Measurements from ENCODE around the gene ABI3BP.
A peak's percentile ranks its signal among the peaks of the same experiment; 100 is the strongest.

Gene ABI3BP

DNA sequence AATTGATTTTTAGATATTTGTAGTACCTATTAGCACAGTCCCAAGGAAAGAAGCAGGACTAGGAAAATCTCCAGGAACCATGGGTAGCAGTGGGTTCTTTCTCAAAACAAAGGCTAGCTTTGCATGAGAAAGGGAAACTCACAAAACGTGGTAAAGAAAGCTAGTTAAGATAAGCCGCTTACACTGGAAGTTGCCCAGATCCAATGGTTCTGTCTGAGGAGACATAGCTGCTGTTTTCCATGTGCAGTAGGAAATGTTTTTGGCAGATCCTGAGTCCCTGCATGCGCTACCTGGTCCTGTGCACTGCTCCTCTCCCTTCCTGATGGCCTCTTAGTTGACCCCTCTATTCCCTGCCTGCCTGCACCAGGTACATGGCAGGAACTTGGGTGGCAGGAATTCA is 223.5 kb downstream of the ABI3BP start:
- DNase-seq (ENCODE audit: low read depth): no peak

DNA sequence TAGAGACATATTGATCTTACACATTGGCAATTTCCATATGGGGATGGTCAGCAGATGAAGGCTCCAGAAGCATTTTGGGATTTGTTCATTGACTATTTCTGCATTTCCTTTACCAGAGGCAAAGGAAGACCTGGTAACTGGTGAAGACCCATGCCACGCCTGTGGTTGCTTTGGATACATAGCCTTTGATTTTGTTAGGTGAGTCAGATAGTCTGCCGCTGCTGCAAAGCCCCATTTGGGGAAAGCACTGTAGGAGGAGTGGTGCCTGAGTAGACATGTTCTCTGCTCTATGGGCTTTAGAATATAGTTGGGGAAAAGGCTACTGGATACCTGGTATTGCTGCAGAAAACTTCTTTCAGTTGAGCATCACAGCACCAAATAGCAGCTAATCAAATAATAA is 227.2 kb downstream of the ABI3BP start:
- DNase-seq (ENCODE audit: low read depth): no peak

DNA sequence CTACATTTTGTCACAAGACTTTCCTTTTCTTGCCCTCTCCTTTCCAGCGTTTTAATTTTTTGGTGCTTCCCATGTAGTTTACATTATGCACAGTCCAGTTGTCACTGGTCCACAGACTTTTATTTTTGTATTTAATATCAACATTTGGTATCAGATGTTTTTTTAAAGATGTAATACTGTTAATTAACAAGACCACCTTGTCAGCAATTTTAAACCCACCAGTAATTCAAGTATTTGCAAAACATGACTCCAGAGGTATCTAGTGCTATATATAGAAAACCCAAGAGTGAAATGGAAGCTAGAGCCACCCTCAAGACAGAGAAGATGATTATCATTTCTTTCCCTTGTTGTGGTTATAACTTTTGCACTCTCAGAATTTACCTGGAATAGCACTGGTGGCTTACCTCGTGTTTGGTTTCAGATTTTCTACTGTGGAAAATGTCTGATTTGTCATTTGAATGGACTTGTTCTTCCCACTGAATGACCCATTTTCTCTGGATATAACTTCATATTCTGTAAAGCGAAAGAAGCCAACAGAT is 227.7 kb downstream of the ABI3BP start:
- no peak for DNase-seq (ENCODE audit: low read depth)

DNA sequence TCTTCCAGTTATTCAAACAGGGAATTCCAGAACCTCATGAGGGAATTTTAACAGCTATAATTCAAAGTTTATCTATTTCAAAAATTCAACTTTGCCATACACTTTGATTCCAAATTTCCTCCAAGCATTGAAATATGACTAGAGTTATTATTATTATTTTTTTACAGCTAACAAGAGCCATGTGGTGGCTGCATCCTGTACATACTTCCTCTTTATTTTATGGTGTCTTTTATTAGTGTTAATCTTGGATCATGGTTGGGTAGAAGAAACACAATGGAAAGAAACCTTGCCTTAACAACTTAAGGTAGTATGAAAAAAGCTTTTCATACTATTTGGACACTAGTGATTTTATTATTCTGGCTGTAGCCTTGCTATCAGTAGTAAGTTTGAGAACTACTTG is 231.3 kb downstream of the ABI3BP start:
- DNase-seq (ENCODE audit: low read depth): no peak

DNA sequence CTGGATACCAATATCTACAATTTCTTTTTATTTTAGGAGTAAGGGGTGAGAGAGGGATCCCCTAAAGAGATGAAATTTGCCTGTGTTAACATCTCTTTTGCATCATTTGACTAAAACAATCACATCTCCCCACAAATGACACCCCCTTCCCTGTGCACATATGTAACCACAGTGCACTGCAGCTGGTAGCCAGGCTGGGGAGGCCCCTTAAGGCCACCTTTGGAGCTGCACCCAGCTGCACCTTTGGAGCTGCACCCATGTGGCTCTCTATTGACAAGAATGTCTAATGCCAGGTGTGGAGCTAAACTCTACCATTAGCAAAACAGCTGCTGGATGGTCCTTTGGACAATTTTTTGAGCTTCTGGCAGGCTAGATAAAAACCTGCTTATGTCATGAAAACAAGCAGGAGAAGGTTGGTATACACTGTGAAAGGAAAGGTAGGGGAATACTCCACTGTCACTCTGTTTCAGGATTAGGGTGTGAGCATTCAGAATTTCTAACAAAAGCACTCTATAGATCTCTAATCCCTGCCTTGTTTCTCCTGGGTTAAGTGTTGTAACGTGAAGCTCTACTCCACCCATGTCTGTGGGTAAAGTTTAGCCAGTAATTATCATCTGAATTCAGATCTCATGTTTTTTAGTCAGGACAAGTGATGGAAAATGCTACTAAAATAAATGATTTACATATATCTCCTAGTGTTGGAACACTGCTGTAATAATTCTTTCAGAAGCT is 231.8 kb downstream of the ABI3BP start:
- DNase-seq (ENCODE audit: low read depth): no peak

DNA sequence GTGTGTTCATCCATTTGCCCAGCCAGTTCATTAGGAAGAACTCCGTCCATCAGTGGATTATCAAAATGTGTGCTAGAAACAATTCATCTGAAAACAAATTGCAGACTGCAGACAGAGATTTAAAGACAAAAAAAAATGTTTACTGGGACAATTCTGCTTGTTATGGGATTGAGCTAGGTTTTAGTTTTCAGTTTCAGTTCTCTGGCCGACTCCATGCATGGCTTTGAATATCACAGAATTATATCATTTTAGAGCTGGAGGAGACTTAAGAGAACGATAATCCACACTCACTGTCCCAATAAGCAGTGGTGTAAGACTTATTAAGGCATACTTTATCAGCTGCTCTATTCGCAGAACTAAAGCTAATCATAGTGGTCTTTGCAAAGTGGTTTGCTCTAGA is 232.8 kb downstream of the ABI3BP start:
- no peak for DNase-seq (ENCODE audit: low read depth)

DNA sequence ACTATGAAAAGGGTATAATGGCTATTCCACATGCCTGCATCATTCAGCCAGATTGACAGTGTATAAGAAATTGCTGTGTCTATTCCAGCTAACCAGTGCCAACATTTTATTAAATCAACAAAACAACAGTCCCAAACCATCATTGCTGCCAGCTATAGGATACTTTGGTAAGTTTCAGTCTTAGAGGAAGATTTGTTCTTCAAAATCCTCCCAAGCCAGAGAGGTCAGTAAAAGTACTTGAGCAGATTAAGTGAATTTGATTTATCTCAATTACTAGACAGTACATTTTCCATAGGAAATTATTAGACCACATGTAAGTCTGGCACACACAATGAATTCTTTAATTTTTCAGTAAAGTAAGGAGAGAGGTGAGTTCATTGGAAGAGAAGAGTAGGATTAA is 233.3 kb downstream of the ABI3BP start:
- DNase-seq (ENCODE audit: low read depth): no peak

DNA sequence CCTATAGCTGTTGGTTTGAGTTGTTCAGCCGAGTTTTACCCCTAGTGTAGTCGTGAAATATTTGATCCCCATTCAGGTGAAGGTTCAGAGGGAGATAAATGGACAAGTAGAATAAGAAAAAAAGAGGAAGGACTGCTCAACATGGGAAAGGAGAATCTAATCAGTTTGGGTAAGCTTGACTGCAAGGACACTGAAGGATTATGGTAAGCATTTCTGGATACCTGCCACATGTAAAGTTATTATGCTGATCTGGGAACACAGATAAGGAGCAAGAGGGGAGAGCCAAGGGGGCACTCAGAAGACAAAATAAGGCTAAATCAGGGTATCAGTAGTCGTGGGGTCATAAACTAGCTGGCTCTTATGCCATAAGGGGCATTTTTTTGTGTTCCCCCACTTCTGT is 234.1 kb downstream of the ABI3BP start:
- DNase-seq (ENCODE audit: low read depth): peak; percentile 34

DNA sequence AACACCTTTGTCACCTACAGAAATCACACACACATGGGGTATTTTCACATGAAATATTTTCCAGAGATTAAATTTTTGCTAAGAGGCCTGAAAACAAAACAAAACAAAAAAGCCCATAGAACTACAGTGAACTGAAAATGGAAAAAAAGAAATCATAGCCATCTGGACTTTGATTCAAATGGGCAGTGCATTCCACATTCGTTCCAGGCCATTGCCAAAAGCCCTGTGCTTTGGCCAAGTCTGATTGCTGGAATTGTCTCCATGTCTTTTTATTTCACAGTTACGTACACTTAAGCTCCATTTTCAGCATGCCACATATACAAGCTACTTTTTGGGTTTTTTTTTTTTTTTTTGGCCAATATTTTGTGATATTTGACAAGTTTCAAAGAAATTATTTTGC is 236.8 kb downstream of the ABI3BP start:
- DNase-seq (ENCODE audit: low read depth): no peak

DNA sequence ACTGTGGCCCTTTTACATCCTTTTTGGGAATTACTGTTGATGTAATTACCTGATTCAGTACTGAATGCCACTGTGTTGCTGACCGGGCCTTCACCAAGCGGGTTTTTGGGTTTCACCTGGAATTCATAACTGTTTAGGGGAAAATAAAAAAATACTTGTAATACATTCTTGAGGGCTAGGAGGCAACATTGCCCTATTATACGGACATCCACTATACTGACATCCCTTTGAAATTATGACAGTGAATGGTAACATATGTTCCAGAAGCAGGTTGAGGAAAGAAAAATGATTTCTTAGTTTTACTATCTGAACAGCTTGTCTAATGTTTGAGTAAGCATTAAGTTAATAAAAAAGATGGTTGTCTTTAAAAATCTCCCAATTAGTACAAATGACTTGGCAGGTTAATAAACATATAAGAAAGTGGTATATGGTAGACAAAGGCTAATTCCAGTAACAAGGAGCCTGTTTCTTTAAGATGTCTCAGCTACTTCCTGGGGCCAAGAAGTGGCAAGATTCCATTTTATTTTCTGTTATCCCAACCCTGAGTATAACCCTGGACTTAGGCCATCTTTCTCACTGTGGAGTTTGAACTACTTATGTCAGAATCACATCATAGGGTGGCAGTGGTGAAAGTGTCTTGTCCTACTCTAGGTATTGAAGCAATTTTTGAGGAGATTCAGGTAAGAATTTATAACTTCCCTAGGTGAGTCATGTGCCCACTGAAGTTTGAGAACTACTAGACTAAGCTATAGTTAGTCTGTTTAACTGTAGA is 238.5 kb downstream of the ABI3BP start:
- no peak for DNase-seq (ENCODE audit: low read depth)

DNA sequence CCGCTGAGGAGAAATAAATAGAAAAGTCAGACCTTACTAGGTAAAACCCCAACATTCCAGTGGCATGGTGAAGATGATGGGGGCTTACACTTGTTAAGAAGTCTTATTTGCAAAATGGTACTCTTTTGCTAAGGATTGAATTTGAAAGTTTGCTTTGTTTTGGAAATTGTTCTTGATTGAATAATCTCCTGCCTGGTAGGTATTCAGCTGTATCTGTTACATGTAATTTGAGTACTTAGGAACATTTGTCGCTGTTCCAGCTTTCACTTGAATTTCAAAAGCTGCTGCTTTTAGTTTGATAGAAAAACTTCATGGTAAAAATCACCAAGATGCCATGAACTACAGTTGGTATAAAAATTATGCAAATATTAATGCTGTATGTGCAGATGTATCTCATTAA is 239.4 kb downstream of the ABI3BP start:
- no peak for DNase-seq (ENCODE audit: low read depth)

DNA sequence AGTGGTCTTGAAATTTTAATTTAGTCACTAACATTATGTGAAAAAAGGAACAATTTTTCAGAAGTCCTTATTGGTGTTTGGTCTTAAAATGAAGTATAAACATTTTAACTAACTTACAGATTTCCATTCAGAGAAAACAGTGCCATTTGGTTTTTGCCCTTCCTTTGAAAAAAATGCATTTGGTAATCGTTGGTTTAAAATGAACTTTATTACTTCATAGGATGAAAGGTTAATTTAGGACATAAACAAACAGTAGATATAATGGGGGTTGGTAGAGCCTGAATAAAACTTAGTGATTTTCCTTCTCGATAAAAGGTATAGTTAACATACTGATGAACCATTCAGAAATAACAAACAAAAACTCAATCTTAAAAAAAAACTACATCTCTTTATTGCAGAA is 244.3 kb downstream of the ABI3BP start:
- no peak for DNase-seq (ENCODE audit: low read depth)

DNA sequence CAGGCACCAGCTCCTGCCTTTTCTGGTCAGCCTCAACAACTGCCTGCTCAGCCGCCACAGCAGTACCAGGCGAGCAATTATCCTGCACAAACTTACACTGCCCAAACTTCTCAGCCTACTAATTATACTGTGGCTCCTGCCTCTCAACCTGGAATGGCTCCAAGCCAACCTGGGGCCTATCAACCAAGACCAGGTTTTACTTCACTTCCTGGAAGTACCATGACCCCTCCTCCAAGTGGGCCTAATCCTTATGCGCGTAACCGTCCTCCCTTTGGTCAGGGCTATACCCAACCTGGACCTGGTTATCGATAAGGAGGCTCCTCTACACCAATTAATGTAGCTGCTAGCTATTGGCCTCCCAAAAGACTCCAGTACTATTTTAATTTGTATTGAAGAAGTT is 245.0 kb downstream of the ABI3BP start:
- no peak for DNase-seq (ENCODE audit: low read depth)

DNA sequence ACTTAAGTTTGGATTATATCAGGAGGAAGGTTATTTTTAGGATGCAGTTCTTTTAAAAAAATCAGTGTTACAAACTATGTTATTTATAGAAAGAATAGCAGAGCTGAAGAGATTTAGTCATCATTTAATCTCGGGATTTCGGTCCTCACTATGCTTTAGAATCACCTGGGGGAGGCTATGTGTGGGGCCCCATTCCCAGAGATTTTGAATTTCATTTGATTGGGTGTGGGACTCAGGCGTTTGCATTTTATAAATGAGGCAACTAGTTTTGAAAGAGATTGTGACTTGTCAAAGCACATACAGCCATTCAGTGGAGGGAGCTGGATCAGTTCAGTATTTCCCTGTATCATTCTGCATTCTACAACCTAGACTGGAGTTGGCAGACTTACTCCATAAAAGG is 247.1 kb downstream of the ABI3BP start:
- no peak for DNase-seq (ENCODE audit: low read depth)

DNA sequence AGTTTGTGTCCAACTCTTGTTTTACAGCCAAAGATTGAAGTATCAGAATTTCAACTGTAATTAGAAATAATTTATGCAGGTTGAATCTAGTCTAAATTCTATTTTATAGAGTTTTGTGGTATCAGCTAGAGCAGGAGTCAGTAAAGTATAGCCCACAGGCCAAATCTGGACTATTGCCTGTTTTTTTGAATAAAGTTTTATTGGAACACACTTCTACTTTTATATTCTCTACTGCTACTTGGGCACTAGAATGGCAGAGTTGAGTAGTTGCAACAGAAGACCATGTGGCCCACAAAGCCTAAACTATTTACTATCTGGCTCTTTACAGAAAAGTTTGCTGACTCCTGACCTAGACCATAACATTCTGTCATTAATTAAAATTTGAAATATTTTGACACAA is 247.6 kb downstream of the ABI3BP start:
- DNase-seq (ENCODE audit: low read depth): no peak

DNA sequence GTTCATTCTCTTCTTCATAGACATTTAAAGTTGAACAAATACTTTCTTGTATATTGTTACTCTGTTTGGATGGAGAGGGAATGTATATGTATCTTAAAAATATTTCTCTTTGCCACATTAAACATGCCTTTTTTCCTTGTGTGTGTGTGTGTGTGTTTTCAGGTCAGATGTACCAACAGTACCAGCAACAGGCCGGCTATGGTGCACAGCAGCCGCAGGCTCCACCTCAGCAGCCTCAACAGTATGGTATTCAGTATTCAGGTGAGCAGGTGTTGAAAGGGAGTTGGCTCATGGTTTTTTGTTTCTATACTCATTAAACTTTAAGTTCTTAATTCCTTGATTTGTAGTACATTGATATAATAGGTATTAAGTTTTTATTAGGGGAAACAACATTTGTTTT is 248.6 kb downstream of the ABI3BP start:
- DNase-seq (ENCODE audit: low read depth): no peak

DNA sequence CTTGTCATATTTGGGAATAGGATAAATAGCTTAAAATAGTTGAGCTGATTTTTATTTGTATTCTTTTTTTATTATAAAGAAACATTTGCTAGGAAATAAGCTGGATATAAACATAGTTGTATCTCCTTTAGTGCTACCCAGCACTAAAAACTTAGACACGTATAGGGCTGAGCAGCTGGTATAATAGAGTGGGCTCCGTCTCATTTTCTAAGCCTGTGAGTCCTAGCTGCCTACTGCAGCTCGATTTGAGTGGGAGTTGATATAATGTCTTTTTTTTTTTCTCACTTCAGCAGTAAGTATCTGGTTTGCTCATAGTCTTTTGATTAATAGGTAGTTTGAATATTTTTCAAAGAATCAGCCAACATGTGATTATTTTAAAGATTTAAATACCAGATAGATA is 249.7 kb downstream of the ABI3BP start:
- no peak for DNase-seq (ENCODE audit: low read depth)

DNA sequence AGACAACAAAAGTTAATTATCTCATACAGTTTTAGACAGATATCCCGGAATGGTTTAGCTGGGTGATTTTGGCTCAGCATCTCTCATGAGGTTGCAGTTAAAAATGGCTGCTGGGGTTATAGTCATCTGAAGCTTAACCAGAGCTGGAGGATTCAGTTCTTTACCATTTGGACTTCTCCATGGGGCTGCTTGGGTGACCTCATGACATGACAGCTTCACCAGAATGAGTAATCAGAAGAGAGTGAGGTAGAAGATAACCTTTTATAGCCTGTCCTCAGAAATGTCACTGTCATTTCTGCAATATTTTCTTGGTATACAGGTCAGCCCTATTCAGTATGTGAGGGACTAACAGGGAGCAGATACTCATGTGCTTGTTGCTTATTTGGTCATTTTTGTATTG is 253.0 kb downstream of the ABI3BP start:
- no peak for DNase-seq (ENCODE audit: low read depth)

DNA sequence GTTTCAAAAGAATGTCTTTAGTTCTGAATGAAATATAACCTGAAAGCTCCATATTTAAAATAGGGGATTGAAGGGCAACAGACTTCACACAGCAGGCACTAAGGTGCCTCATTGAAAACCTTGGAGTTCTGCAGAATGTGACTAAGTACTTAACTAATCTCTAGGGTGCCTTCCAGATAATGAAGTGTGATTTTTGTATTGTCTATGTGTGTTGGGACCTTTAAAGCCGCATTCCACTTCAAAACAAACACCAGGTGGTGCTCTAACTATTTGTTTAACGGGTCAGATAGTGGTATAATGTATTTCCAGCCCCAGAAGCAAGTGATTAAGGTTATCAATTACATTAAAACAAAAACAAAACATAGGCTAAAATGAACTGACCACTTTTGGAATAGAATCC is 255.9 kb downstream of the ABI3BP start:
- no peak for DNase-seq (ENCODE audit: low read depth)

DNA sequence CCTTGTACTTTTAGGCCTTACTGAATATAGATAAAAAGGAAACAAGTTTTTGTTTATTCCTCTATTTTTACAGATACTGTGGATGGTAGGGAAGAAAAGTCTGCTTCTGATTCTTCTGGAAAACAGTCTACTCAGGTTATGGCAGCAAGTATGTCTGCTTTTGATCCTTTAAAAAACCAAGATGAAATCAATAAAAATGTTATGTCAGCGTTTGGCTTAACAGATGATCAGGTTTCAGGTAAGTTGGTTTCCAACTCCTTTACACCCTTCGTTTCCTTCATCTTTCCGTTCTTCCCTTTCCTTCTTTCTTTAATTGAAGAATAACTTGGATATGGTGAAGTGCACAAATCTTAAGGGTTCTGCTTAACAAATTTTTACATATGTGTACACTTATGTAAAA is 260.8 kb downstream of the ABI3BP start:
- DNase-seq (ENCODE audit: low read depth): no peak

DNA sequence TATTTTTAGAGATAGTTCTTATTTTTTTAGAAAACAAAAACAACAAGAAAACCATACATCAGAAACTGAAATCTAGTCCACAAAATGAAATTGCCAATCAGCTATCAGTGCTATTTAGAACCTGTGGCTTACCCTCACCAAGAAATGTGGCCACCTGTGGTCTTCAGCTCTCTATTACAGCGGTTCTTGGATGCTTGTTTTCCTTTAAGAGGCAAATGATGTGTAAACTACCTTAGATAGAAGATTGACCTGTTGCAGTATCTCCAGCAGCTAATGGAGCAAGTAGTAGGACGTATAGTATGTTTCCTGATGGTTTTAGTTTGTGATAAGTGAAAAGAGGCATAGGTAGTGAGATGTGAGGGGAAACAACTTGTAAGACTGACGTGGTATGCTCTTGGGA is 262.7 kb downstream of the ABI3BP start:
- DNase-seq (ENCODE audit: low read depth): no peak

DNA sequence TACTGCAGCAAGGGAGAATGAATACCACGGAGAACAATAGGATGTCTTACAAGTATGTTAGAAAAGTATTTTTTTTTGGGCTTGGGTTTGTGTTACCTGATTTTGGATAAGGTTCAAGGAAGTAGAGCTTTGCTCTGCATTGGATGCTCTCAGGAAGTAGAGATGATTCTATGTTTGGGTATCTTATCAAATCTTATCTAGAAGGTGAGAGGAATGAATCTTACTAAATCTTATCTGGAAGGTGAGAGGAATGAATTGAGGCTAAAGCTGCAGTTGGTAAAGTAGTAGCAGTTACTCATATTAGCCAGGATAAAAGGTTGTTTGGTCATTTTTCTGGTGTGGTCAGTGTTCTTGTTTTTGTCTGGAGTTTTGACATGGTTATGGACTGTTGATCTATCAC is 266.5 kb downstream of the ABI3BP start:
- no peak for DNase-seq (ENCODE audit: low read depth)

DNA sequence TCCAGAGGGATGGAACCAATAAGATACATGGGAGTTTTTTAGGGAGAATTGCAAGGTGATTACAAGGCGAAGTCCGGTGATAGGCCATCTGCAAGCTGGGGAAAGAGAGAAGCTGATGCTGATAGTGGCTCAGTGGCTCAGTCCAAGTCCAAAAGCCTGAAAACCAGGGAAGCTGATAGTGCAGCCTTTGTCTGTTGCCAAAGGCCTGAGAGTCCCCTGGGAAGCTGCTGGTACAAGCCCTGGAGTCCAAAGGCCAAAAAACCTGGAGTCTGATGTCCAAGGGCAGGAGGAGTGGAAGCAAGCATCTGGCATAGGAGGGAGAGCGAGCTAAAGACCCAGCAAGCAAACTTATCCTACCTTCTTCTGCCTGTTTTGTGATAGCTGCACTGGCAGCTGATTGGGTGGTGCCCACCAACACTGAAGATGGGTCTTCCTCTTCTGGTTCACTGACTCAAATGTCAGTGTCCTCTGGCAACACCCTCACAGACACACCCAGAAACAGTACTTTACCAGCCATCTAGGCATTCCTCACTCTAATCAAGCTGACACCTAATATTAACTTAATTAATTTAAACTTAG is 267.2 kb downstream of the ABI3BP start:
- DNase-seq (ENCODE audit: low read depth): no peak

Data from amniotic epithelial cell (primary cell).